Activated CD8-positive, alpha-beta T cell treated with anti-CD3 and anti-CD28 coated beads for 36 hours (primary cell): ENCODE measurements around the gene FKBP8. TPM values are rescaled to one million over a fixed set of nuclear protein-coding genes. Genes with fewer than 3 reads are reported as not detected.
"Not testable (repeated sequence)": the region's sequence is repeated elsewhere in the genome, so short reads cannot be mapped to it uniquely, and the experiment has no call there.

ENCODE experiments used
- ATAC-seq: fragments of 200-7000 bp; cut with Tn5 transposase; one replicate; pipeline ENCODE4 v1.10.0; 2021; ENCODE audit warnings: mild to moderate bottlenecking, moderate library complexity
- CTCF ChIA-PET: fragments of 350-600 bp; sonication (Branson Sonifier 250); formaldehyde crosslinking; loops from one replicate; lab custom pipeline; 2021; ENCODE audit warnings: antibody characterized with exemption; lab: Charles Lee
- POLR2A ChIA-PET: fragments of 350-600 bp; sonication (Branson Sonifier 250); formaldehyde crosslinking; loops from one replicate; lab custom pipeline; 2021; ENCODE audit warnings: antibody characterized with exemption; lab: Charles Lee
- DNase-seq: peaks from one replicate; pipeline ENCODE4 v3.0.0-alpha.2; 2020
- H3K27ac Mint-ChIP-seq: one replicate; pipeline ENCODE4 v1.8.0; 2021; ENCODE audit warnings: mild to moderate bottlenecking, mixed read lengths
- H3K27me3 Mint-ChIP-seq: one replicate; pipeline ENCODE4 v1.8.0; 2021; ENCODE audit warnings: mixed read lengths
- H3K36me3 Mint-ChIP-seq: one replicate; pipeline ENCODE4 v1.8.0; 2021; ENCODE audit warnings: low read depth, mixed read lengths
- H3K4me1 Mint-ChIP-seq: one replicate; pipeline ENCODE4 v1.8.0; 2021; ENCODE audit warnings: low read depth, mixed read lengths
- H3K4me3 Mint-ChIP-seq: one replicate; pipeline ENCODE4 v1.8.0; 2021; ENCODE audit warnings: mild to moderate bottlenecking, moderate library complexity, mixed read lengths
- H3K9me3 Mint-ChIP-seq: one replicate; pipeline ENCODE4 v1.8.0; 2021; ENCODE audit warnings: mixed read lengths
- intact Hi-C: fragments of 100-400 bp; cut with micrococcal nuclease; formaldehyde crosslinking; loops from one replicate; pipeline ENCODE4 v1.10.0; 2022
- total RNA-seq, 2 experiments: library from RNA; stranded (reverse); gene quantifications; one replicate each; pipeline ENCODE4 v1.2.3, GENCODE V29; 2021
- TF ChIP-seq, protein P1 (sequence below): fragments of 200-600 bp; IDR thresholded peaks from one replicate; pipeline ENCODE4 v1.8.0; 2022; ENCODE audit warnings: antibody characterized with exemption, mild to moderate bottlenecking

Gene FKBP8
- total RNA-seq, 2 experiments from 2014 or later = 216 to 220 TPM

DNA sequence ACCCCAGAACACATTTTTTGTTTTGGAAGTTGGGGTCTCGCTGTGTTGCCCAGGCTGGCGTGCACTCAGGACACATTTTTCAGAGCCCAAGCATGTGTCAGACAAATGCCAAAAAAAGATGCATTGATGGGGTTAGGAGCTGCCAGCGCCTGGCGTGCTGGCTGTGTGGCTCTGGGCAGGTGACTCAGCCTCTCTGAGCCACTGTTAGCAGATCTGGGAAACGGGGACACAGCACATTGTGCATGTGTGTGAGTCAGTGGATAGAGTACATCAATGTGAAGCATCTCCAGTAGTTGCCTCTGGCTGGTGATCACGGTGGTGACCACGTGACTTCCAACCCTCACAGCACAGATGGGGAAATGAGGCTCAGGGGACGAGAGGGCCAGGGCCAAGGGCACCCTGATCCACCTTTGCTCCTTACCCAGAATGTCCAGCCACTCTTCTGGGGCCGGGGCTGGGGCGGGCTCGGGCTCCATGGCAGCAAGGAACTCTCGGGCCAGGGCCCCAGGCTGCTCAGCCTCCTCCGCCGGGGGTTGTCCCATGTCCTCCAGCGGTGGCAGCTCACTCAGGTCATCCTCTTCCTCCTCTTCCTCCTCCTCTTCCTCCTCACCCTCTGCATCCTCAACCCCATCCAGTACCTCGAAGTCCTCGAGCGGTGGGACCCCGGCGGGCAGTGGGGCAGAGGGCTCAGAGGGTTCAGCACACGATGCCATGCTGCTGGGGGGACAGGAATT, 1.9 kb downstream of the FKBP8 start:
- POLR2A ChIA-PET = interaction anchor here (3.1 kb wide), 1 partner anchor 30 kb away, joined by 25 read pairs; the partner anchor contains the start of gene UBA52

DNA sequence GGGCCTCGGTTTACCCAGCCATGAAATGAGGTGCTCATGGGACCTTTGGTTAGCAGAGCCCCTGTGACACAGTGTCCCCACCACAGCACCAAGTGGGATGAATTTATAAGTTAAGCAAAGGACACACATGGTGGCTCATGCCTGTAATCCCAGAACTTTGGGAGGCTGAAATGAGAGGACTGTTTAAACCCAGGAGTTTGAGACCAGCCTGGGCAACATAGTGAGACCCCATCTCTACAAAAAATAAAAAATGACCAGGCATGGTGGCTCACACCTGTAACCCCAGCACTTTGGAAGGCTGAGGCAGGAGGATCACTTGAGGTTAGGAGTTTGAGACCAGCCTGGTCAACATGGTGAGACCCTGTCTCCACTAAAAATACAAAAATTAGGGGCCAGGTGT, 3.2 kb downstream of the FKBP8 start:
- POLR2A ChIA-PET = interaction anchor here (1.2 kb wide), 1 partner anchor 32 kb away, joined by 4 read pairs; the partner anchor contains the start of gene UBA52
- H3K27me3 Mint-ChIP-seq, H3K27ac Mint-ChIP-seq, CTCF ChIA-PET, H3K9me3 Mint-ChIP-seq, ATAC-seq, H3K4me3 Mint-ChIP-seq, DNase-seq, intact Hi-C loops: not testable (repeated sequence)
- Mint-ChIP-seq H3K4me1 (peaks cover 22% of the 10 kb centered on the region), H3K36me3 (peaks cover 42% of the 10 kb centered on the region)

More for the DNA sequence above, 1.9 kb downstream of the FKBP8 start:
- Mint-ChIP-seq H3K4me1 (peaks cover 22% of the 10 kb centered on the region), H3K4me3 (peak overlapping the region; percentile 90), H3K9me3 (no peaks in the 10 kb centered on the region), H3K27ac (peak overlapping the region; percentile 94), H3K36me3 (peaks cover 36% of the 10 kb centered on the region), H3K27me3 (no peaks in the 10 kb centered on the region)
- CTCF ChIA-PET = interaction anchor here (1.2 to 1.7 kb wide), 2 partner anchors 18 to 153 kb away, joined by 3 to 4 read pairs; no protein-coding TSS in a partner anchor
- TF ChIP-seq, protein P1, sequence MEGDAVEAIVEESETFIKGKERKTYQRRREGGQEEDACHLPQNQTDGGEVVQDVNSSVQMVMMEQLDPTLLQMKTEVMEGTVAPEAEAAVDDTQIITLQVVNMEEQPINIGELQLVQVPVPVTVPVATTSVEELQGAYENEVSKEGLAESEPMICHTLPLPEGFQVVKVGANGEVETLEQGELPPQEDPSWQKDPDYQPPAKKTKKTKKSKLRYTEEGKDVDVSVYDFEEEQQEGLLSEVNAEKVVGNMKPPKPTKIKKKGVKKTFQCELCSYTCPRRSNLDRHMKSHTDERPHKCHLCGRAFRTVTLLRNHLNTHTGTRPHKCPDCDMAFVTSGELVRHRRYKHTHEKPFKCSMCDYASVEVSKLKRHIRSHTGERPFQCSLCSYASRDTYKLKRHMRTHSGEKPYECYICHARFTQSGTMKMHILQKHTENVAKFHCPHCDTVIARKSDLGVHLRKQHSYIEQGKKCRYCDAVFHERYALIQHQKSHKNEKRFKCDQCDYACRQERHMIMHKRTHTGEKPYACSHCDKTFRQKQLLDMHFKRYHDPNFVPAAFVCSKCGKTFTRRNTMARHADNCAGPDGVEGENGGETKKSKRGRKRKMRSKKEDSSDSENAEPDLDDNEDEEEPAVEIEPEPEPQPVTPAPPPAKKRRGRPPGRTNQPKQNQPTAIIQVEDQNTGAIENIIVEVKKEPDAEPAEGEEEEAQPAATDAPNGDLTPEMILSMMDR = no peak
- intact Hi-C loops = no loop called here
- DNase-seq = peak; percentile 19
- ATAC-seq = no peak

DNA sequence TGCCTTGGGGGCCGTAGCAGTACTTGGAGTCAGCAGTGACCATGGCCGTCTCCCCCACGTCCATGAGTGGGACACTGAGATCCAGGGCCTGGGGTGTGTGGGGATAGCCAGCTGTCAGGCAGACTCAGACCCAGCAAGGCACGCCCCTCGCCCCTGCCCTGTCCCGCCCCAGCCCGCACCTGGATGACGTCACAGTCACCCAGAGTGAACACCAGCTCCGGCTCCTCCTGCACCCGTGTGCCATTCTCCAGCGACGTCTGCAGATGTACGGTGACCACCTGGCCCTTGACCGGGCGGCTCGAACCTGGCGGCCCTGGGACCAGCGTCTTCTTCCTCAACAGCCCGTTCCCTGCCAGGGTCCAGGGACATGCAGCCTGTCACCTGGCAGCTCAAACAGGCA, 4.0 kb downstream of the FKBP8 start:
- Mint-ChIP-seq H3K27ac (no peak overlapping the region), H3K9me3 (no peaks in the 10 kb centered on the region), H3K4me3 (no peak overlapping the region), H3K4me1 (peaks cover 16% of the 10 kb centered on the region), H3K36me3 (peaks cover 44% of the 10 kb centered on the region), H3K27me3 (no peaks in the 10 kb centered on the region)
- ATAC-seq (no peak), DNase-seq (no peak)
- TF ChIP-seq, protein P1 = no peak
- ChIA-PET POLR2A (interaction anchor here (1.2 kb wide), 1 partner anchor 33 kb away, joined by 4 read pairs; the partner anchor contains the start of gene UBA52), CTCF (interaction anchor here (1.6 kb wide), 1 partner anchor 20 kb away, joined by 4 read pairs; no protein-coding TSS in a partner anchor)
- intact Hi-C loops = no loop called here

DNA sequence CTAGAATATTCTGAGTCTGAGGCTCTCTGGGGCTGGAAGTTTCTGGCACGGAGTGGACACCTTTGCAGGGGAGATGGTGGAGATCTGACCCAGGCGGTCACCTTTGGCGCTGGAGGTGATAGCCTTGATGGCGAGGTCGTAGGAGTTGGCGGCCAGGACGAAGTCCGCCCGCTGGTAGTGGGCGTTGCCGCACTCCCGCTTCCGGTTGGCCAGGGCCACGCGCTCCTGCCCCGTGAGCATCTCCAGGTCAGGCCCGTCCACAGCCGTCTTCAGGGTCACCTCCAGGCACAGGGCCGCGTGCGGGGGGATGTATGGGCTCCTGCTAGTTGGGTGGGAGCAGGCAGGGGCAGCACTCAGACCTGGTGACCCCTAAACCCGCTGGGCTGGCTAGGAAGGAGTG, 5.3 kb downstream of the FKBP8 start:
- CTCF ChIA-PET = interaction anchor here (1.6 kb wide), 1 partner anchor 18 kb away, joined by 4 read pairs; no protein-coding TSS in a partner anchor
- H3K4me1 Mint-ChIP-seq = peaks cover 11% of the 10 kb centered on the region
- TF ChIP-seq, protein P1 = no peak
- no peak overlapping the region for H3K4me3 Mint-ChIP-seq
- H3K36me3 Mint-ChIP-seq = peaks cover 46% of the 10 kb centered on the region
- ATAC-seq = no peak
- H3K27me3 Mint-ChIP-seq = no peaks in the 10 kb centered on the region
- intact Hi-C loops = no loop called here
- POLR2A ChIA-PET = no interaction called here
- no peak for DNase-seq
- no peaks in the 10 kb centered on the region for H3K9me3 Mint-ChIP-seq
- no peak overlapping the region for H3K27ac Mint-ChIP-seq

DNA sequence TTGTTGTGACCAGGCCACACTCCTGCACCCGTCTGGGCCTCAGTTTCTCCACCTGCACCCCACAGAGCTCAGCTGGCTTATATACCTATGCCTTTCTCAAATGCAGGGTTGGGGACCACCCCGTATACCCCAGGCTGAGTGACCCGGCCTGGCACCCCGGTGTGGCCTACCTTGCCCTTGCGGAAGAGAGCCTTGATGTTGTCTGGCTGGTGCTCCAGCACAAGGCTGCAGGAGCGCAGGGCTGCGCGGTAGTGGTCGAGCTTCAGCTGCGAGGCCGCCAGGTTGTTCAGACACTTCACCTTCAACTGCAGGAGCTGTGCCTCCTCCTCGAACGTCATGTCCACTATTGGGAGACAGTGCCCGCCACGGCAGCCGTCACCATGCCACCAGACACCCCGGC, 5.9 kb downstream of the FKBP8 start:
- Mint-ChIP-seq H3K27ac (no peak overlapping the region), H3K4me1 (peaks cover 9% of the 10 kb centered on the region), H3K27me3 (no peaks in the 10 kb centered on the region), H3K36me3 (peaks cover 51% of the 10 kb centered on the region), H3K4me3 (no peak overlapping the region), H3K9me3 (no peaks in the 10 kb centered on the region)
- CTCF ChIA-PET = interaction anchor here (1.6 kb wide), 1 partner anchor 18 kb away, joined by 4 read pairs; no protein-coding TSS in a partner anchor
- no peak for ATAC-seq
- intact Hi-C loops = no loop called here
- no peak for DNase-seq
- POLR2A ChIA-PET = no interaction called here
- TF ChIP-seq, protein P1 = no peak
